Measurements from ENCODE around the gene SOSTDC1. TPM values are rescaled to one million over a fixed set of nuclear protein-coding genes. Genes with fewer than 3 reads are reported as not detected.
"Not testable (repeated sequence)": the region's sequence is repeated elsewhere in the genome, so short reads cannot be mapped to it uniquely, and the experiment has no call there.

Gene SOSTDC1, protein sequence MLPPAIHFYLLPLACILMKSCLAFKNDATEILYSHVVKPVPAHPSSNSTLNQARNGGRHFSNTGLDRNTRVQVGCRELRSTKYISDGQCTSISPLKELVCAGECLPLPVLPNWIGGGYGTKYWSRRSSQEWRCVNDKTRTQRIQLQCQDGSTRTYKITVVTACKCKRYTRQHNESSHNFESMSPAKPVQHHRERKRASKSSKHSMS
- total RNA-seq, result not detected

DNA sequence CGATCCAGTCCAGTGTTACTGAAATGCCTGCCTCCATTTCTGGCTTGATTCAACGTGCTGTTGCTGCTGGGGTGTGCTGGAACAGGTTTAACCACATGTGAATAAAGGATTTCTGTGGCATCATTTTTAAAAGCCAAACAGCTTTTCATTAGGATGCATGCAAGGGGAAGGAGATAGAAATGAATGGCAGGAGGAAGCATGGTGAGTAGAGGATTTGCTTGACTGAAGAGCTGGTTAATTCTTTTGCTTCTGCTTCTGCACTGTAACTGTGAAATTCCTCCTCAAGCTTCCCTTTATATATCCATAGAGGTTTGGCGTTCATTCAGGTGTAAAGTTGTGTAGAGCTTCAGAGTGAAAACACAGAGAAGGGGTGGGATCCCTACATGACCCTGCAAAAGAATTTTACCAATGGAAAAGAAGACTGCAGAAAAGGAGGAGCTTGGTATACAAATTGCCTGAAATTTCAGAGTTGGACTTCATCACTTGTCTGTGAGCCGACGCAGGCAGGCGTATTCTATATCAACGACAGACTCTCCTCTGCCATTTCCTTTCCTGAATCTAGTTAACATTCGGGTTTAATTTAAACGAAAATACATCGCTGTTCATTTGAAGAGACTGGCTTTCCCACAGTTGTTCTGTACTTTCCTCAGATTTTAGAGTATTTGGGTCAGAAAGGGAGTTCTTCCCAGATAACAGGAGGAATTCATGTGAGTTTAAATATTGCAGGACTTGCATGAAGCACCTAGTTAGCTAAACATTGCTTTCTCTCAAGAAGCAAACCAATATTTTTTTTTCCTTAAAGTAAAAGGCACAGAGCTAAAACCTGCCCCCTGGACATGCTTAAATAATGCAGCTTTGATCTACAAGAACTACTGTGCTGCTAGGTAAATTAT is at the start of gene SOSTDC1:
SOSTDC1 (minus strand) TSS at position 270 of the 893 bp plus-strand sequence; CDS start at position 200, 70 bp downstream.
- Mint-ChIP-seq H3K4me1 (ENCODE audit: low read depth) (no peaks in the 10 kb centered on the region), H3K4me3 (peak within 1 kb of the TSS in 1 of 2 donors; percentile 40), H3K27me3 (ENCODE audit: low read depth) (peaks cover 20% of the 10 kb centered on the region), H3K9me3 (no peaks in the 10 kb centered on the region), H3K36me3 (ENCODE audit: insufficient read depth in 2 of 2) (no peaks in the 10 kb centered on the region), H3K27ac (no peak within 1 kb of the TSS)
- DNase-seq (no peak), ATAC-seq (replicated peaks in 1 of 2) (no peak)

DNA sequence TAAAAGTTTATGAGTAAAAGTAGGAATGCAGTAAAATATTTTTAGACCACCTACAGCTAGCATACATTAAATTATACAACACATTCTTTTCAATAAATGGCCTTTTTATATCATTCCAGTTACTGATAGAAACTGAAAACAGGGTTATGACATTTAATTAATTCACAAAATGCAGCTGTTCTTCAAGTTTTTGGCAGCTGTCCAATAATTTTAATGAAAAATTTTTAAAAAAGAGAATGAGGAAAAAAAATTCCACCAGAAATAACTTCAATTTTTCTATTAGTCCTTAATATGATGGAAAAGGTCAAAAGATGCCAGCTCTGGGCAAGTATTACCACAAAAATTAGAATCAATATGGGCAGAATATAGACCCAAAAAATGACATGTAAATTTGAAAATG is 49.2 kb upstream of the SOSTDC1 start:
- Mint-ChIP-seq H3K27ac (no peak overlapping the region), H3K36me3 (ENCODE audit: insufficient read depth in 2 of 2) (peaks cover 0 to 3% of the 10 kb centered on the region in 2 donors), H3K4me3 (no peak overlapping the region), H3K4me1 (ENCODE audit: low read depth) (no peaks in the 10 kb centered on the region), H3K27me3 (ENCODE audit: low read depth) (peaks cover under 1% of the 10 kb centered on the region), H3K9me3 (no peaks in the 10 kb centered on the region)
- DNase-seq, result no peak
- no peak for ATAC-seq (replicated peaks in 1 of 2)

DNA sequence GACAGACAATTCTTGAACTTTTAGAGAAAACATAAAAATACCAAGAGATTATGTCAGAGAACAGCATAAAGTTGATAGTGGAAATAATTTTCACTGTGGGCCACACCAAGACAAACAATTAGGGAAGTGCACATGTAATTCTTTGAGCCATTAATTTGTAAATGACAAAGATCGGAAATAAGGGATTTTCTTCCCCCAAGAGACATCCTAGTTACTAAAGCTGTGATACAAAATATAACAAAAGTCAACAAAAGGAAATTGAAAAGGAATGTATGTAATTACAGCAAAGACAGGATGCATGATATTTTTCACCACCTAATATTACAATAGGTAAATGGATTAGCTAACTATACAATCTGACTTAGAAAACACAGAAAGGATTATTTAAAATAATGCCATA is 48.7 kb upstream of the SOSTDC1 start:
- no peaks in the 10 kb centered on the region for H3K27me3 Mint-ChIP-seq (ENCODE audit: low read depth)
- H3K4me1 Mint-ChIP-seq (ENCODE audit: low read depth), result no peaks in the 10 kb centered on the region
- H3K27ac Mint-ChIP-seq, result no peak overlapping the region
- H3K4me3 Mint-ChIP-seq, result no peak overlapping the region
- DNase-seq (no peak), ATAC-seq (replicated peaks in 1 of 2) (no peak)
- H3K36me3 Mint-ChIP-seq (ENCODE audit: insufficient read depth in 2 of 2), result peaks cover 0 to 3% of the 10 kb centered on the region in 2 donors
- H3K9me3 Mint-ChIP-seq, result no peaks in the 10 kb centered on the region

DNA sequence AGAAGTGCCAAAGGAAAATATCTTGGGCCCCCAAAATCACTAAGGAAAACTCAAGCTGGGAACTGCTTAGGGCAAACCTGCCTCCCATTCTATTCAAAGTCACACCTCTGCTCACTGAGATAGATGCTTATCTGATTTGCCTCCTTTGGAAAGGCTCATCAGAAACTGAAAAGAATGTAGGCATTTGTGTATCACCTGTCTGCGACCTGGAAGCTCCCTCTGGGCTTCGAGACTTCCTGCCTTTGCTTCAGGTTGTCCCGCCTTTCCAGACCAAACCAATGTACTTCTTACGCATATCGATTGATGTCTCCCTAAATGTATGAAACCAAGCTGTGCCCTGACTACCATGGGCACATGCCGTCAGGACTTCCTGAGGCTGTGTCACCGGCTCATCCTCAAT is 46.6 kb upstream of the SOSTDC1 start:
- peaks cover 0 to 5% of the 10 kb centered on the region in 2 donors for H3K9me3 Mint-ChIP-seq
- H3K36me3 Mint-ChIP-seq (ENCODE audit: insufficient read depth in 2 of 2), result peaks cover 0 to 3% of the 10 kb centered on the region in 2 donors
- H3K27me3 Mint-ChIP-seq (ENCODE audit: low read depth), result peaks cover 7% of the 10 kb centered on the region
- no peaks in the 10 kb centered on the region for H3K4me1 Mint-ChIP-seq (ENCODE audit: low read depth)
- no peak overlapping the region for H3K27ac Mint-ChIP-seq
- no peak for ATAC-seq (replicated peaks in 1 of 2)
- DNase-seq, result no peak
- no peak overlapping the region for H3K4me3 Mint-ChIP-seq

DNA sequence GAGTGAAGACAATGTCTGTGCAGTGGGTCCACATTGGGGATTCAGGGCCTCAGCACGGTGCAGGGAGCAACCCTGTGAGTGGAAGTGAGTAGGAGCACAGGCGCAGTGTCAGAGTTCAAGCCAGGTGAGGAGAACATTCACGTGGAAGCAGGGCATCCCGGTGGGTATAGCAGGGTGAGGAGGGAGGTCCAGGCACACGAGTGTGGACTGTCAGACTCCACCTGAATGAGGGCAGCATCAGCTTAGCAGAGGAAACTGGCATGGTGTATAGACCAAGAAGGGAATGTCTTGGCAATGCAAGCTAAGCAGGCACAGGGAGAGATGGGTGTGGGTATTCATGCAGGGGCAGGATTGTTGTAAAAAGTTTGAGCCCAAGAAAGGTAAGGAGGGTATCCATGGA is 45.8 kb upstream of the SOSTDC1 start:
- no peak for ATAC-seq (replicated peaks in 1 of 2)

DNA sequence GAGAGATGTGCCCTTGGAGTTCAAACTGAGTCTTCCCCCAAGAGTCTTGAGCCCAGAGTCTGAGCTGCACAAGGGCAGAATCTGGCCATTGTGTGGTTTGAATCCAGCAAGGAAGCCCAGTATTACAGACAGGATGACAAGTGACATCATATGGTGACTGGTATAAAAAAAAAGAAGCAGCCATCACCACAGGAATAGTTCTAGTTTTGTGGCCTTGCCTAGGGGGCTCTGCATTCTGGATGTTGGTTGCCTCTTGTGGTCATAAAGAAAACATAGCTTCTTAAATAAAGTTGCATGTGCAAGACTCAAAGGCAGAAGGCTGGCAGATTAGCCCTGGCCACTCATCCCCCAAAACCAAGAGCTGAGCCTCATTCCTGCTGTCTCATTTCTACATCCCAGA is 44.3 kb upstream of the SOSTDC1 start:
- ATAC-seq (replicated peaks in 1 of 2), result no peak
- Mint-ChIP-seq H3K4me1 (ENCODE audit: low read depth) (no peaks in the 10 kb centered on the region), H3K4me3 (no peak overlapping the region), H3K27me3 (ENCODE audit: low read depth) (peaks cover 13% of the 10 kb centered on the region), H3K36me3 (ENCODE audit: insufficient read depth in 2 of 2) (no peaks in the 10 kb centered on the region), H3K9me3 (peaks cover 0 to 5% of the 10 kb centered on the region in 2 donors), H3K27ac (no peak overlapping the region)
- DNase-seq, result no peak

More for the DNA sequence above, 45.8 kb upstream of the SOSTDC1 start:
- Mint-ChIP-seq H3K4me1 (ENCODE audit: low read depth) (no peaks in the 10 kb centered on the region), H3K27me3 (ENCODE audit: low read depth) (peaks cover 7% of the 10 kb centered on the region), H3K4me3 (no peak overlapping the region), H3K9me3 (peaks cover 0 to 5% of the 10 kb centered on the region in 2 donors), H3K36me3 (ENCODE audit: insufficient read depth in 2 of 2) (no peaks in the 10 kb centered on the region), H3K27ac (no peak overlapping the region)
- DNase-seq, result no peak

DNA sequence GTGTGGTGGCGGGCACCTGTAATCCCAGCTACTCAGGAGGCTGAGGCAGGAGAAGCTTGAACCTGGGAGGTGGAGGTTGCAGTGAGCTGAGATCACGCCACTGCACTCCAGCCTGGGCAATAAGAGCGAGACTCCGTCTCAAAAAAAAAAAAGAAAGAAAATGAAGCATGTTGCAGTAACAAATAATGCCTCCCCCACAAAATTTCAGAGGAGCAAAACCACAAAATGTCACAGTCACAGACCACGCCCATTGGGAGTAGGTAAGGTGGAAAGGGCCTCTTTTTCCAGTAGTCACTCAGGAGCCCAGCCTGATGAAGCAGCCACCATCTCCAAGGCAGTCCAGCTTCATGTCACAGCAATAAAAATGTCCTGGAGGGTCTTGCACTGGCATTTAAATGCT is 40.9 kb upstream of the SOSTDC1 start:
- H3K27me3 Mint-ChIP-seq (ENCODE audit: low read depth), result peaks cover 20% of the 10 kb centered on the region
- not testable (repeated sequence) for H3K27ac Mint-ChIP-seq; H3K4me1 Mint-ChIP-seq (ENCODE audit: low read depth); ATAC-seq (replicated peaks in 1 of 2); DNase-seq; H3K9me3 Mint-ChIP-seq; H3K4me3 Mint-ChIP-seq; H3K36me3 Mint-ChIP-seq (ENCODE audit: insufficient read depth in 2 of 2)

DNA sequence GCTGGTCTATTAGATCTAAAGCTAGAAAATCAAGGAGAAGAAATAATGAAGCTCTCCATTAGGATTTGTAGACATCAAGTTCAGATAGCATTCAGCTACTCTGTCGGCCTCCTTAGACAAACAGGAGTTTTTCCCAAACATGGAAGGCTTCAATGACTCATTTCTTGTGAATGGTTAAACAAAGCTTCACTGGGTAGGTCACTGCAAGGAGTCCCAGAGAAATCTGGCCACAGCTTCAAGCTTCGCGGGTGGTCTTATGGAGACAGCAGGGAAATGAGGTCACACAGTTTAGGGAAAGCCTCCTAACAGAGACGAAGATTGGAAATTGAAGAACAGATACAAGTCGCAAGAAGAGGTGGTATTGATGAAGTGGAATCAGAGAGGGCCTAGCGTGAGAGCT is 38.5 kb upstream of the SOSTDC1 start:
- H3K27me3 Mint-ChIP-seq (ENCODE audit: low read depth), result peaks cover 20% of the 10 kb centered on the region

DNA sequence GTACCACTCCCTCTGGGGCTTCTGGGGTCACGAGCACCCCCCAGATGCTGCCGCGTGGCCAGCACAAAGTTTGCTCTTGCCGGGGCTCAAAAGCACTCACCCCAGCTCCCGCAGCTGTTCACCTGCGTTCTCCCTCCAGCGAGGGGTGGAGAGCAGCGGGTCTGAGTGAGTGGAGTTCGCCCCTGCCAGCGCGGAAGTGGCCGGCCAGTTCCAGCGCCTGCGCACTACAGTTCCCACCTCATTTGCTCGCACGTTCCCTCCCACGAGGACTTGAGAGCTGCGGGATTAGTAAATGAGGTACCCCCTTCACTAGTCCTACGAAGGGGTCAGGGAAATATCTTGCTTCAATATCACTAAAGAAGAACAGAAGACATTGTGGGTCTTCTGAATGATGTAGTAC is 36.8 kb upstream of the SOSTDC1 start:
- Mint-ChIP-seq H3K4me3 (no peak overlapping the region), H3K27ac (no peak overlapping the region), H3K4me1 (ENCODE audit: low read depth) (no peaks in the 10 kb centered on the region), H3K9me3 (no peaks in the 10 kb centered on the region), H3K27me3 (ENCODE audit: low read depth) (peaks cover 13% of the 10 kb centered on the region), H3K36me3 (ENCODE audit: insufficient read depth in 2 of 2) (no peaks in the 10 kb centered on the region)
- ATAC-seq (replicated peaks in 1 of 2) (no peak), DNase-seq (no peak)

More for the DNA sequence above, 38.5 kb upstream of the SOSTDC1 start:
- Mint-ChIP-seq H3K36me3 (ENCODE audit: insufficient read depth in 2 of 2) (no peaks in the 10 kb centered on the region), H3K4me3 (no peak overlapping the region), H3K27ac (no peak overlapping the region), H3K4me1 (ENCODE audit: low read depth) (no peaks in the 10 kb centered on the region), H3K9me3 (peaks cover 0 to 5% of the 10 kb centered on the region in 2 donors)
- ATAC-seq (replicated peaks in 1 of 2), result no peak
- DNase-seq, result no peak

DNA sequence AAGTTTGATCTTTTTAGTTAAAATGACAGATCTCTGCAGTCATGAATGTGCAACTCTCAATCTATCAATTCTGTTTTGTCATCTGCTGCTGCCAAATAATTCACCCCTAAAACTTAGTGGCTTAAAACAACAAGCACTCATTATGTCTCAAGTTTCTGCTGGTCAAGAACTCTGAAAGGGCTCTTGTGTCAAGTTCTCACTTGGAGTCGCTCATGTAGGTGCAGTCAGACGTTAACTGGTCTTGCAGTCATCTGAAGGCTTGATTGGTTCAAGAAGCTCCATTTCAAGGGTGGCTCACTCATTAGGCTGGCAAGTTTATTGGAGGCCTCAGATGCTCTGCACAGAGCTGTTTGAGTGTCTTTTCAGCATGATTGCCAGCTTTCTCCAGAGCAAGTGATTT is 32.6 kb upstream of the SOSTDC1 start:
- H3K9me3 Mint-ChIP-seq, result no peaks in the 10 kb centered on the region
- DNase-seq, result no peak
- no peak overlapping the region for H3K27ac Mint-ChIP-seq
- H3K4me1 Mint-ChIP-seq (ENCODE audit: low read depth), result no peaks in the 10 kb centered on the region
- no peaks in the 10 kb centered on the region for H3K36me3 Mint-ChIP-seq (ENCODE audit: insufficient read depth in 2 of 2)
- H3K27me3 Mint-ChIP-seq (ENCODE audit: low read depth), result peaks cover 13% of the 10 kb centered on the region
- H3K4me3 Mint-ChIP-seq, result no peak overlapping the region
- ATAC-seq (replicated peaks in 1 of 2), result no peak

DNA sequence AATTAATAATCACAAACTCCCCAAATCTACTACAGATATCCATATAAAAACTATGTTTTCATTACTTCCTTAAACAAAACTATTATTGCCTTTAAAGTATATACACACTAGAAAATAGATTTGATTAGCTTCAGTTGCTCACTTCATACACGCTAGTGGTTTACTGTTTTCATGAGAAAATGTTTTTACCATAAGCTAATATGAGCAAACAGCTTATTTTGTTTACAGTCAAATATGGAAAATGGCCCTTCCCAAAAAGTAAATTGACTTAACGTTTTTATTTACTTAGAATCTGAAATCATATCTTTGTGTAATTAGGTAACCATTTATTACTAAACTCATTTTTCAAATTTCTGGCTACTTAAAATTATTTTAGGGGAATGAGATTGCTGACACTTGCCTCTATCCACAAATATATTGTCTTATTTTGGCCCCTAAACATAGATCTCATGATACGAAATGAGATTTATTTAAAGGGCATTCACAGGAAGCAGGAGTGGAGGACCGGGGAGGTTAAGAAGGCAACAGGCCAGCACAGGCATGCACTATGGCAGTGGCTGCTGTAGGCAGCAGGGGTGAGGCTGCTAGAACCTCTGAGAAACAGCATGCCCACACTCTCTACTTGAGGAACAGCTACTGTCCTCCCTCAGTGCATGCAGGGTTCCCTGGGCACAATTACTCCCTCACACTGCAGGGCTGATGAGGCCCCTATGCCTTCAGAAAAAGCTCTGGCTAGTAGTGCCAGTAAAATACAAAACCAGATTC is 29.6 kb upstream of the SOSTDC1 start:
- Mint-ChIP-seq H3K27ac (no peak overlapping the region), H3K9me3 (no peaks in the 10 kb centered on the region), H3K4me1 (ENCODE audit: low read depth) (peaks cover 6% of the 10 kb centered on the region), H3K36me3 (ENCODE audit: insufficient read depth in 2 of 2) (no peaks in the 10 kb centered on the region), H3K27me3 (ENCODE audit: low read depth) (peaks cover 19% of the 10 kb centered on the region), H3K4me3 (no peak overlapping the region)
- ATAC-seq (replicated peaks in 1 of 2), result no peak
- DNase-seq, result no peak

DNA sequence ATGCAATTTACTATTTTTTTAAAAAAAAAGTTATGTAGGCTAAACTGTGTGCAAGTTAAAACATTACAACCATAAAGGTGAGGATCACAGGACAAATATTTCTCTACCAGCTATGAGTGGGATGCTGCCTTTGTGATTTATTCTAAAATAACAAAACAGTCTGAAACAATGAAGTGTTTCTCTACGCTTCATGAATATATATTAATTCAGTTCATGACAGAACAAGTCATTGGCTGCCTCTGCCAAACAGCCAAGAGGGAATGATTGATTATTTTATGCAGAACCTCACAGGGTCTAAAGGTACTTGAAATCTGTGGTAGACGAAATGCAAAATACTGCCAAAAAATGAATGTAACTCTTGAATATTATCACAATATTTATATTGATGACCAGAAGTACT is 29.0 kb upstream of the SOSTDC1 start:
- Mint-ChIP-seq H3K4me3 (no peak overlapping the region), H3K27me3 (ENCODE audit: low read depth) (peaks cover 24% of the 10 kb centered on the region), H3K36me3 (ENCODE audit: insufficient read depth in 2 of 2) (no peaks in the 10 kb centered on the region), H3K4me1 (ENCODE audit: low read depth) (peaks cover 6% of the 10 kb centered on the region), H3K9me3 (no peaks in the 10 kb centered on the region), H3K27ac (no peak overlapping the region)
- no peak for ATAC-seq (replicated peaks in 1 of 2)
- DNase-seq, result no peak

DNA sequence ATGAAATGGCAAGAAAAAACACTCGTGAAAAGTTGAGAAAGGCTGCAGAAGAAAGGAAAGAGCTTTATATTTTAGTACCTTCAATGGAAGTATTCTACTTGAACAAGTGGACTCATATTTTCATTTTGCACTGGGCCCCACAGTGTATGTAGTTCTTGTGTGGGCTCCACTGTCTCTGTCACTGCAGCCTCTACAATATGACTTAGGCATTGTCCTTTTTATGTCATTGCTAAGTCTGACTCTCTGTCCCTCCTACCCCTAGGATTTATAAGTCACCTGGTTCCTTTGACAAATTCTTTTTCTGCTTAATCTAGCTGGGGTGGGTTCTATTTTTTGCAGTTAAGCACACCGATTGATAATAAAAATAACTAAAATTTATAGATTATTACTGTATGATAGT is 27.7 kb upstream of the SOSTDC1 start:
- Mint-ChIP-seq H3K36me3 (ENCODE audit: insufficient read depth in 2 of 2) (no peaks in the 10 kb centered on the region), H3K4me3 (no peak overlapping the region), H3K4me1 (ENCODE audit: low read depth) (peaks cover 6% of the 10 kb centered on the region), H3K27me3 (ENCODE audit: low read depth) (peaks cover 24% of the 10 kb centered on the region), H3K27ac (no peak overlapping the region), H3K9me3 (no peaks in the 10 kb centered on the region)
- ATAC-seq (replicated peaks in 1 of 2) (peak in 1 of 2 donors; percentile 47), DNase-seq (no peak)
